ENCODE measurements around the gene EDN2.

- TF ChIP-seq TAF1 (IDR thresholded peaks at IDR 0.05; ENCODE audit: low read depth, low read length): no peak
- no peak for TF ChIP-seq POLR2AphosphoS5 (IDR thresholded peaks at IDR 0.05; ENCODE audit: low read depth, low read length)
- no peak for TF ChIP-seq SPI1 (IDR thresholded peaks at IDR 0.05; ENCODE audit: low read depth, low read length)
- TF ChIP-seq POU2F2 (IDR thresholded peaks at IDR 0.05; ENCODE audit: low read depth, low read length): no peak
- TF ChIP-seq POLR2A (IDR thresholded peaks at IDR 0.05; ENCODE audit: low read depth, low read length): no peak
Measured at GRCh38 chr1:41523071-41523470, 38.6 kb upstream of the EDN2 start.

Data from GM12891 (cell line).